HG03565 (cell line): ENCODE measurements around the gene PLEKHG4B.

Experiments used
- ATAC-seq: cut with Tn5 transposase; IDR thresholded peaks from one replicate; pipeline ENCODE4 v1.9.1; 2021; ENCODE audit warnings: mild to moderate bottlenecking, moderate library complexity; ENCODE audit not compliant: unreplicated experiment

PLEKHG4B gene

GRCh38 chr5:167982-168660 is 76.2 kb downstream of the PLEKHG4B start:
- no peak for ATAC-seq

DNA sequence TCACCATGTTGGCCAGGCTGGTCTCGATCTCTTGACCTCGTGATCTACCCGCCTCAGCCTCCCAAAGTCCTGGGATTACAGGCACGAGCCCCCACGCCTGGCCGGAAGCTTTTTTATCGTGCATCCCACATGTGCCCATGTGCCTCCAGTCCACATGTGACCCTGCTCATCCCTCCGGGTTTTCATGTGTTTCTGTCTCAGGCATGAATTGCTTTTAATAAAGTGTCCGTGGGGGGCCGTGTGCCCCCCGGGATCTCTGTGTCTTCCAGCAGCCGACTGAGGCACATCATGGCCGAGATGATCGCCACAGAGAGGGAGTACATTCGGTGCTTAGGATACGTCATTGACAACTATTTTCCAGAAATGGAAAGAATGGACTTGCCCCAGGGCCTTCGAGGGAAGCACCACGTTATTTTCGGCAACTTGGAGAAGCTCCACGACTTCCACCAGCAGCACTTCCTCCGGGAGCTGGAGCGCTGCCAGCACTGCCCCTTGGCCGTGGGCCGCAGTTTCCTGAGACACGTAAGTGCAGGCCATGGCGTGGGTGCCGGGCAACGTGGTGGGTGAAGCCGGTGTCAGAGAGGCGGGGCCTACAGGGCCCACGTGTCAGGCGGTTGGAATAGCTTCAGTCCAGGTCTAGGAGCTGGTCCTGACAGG is 77.2 kb downstream of the PLEKHG4B start:
- no peak for ATAC-seq

GRCh38 chr5:169728-170094 is 77.7 kb downstream of the PLEKHG4B start:
- no peak for ATAC-seq

- ATAC-seq: no peak
These were observed 79.2 kb downstream of the PLEKHG4B start for GRCh38 chr5:170971-171800.

DNA sequence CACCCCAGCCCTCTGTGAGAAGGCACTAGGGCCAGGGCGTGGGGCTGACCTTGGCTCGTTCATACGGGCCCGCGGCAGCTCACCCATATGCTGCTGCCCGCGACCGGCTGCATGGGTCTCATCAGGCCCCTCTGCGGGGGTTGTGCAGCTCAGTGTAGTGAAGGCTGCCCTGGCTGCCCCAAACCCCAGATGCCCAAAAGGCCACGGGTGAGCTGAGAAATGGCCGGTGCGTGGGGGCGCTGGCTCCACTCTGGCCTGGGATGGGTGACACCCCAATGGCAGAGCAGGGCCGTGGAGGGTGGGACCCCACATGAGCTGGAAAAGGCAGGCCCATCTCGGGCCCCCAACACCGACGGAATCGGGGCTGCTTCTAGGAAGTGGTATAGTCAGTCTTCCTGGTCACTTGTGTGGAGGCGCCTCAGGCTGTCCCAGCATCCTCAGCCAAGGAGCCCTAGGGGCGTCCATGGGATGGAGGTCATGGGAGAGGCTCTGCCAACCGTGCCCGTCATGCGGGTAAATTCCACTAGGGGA is 79.9 kb downstream of the PLEKHG4B start:
- no peak for ATAC-seq

- ATAC-seq: no peak
These were observed 80.5 kb downstream of the PLEKHG4B start for GRCh38 chr5:172421-172820.

- ATAC-seq: no peak
These were observed 80.9 kb downstream of the PLEKHG4B start for GRCh38 chr5:172841-173251.

- ATAC-seq: no peak
These were observed 81.7 kb downstream of the PLEKHG4B start for GRCh38 chr5:173392-174290.

- ATAC-seq: no peak
These were observed 82.3 kb downstream of the PLEKHG4B start for GRCh38 chr5:174291-174600.

GRCh38 chr5:174876-175465 is 83.0 kb downstream of the PLEKHG4B start:
- ATAC-seq: no peak

DNA sequence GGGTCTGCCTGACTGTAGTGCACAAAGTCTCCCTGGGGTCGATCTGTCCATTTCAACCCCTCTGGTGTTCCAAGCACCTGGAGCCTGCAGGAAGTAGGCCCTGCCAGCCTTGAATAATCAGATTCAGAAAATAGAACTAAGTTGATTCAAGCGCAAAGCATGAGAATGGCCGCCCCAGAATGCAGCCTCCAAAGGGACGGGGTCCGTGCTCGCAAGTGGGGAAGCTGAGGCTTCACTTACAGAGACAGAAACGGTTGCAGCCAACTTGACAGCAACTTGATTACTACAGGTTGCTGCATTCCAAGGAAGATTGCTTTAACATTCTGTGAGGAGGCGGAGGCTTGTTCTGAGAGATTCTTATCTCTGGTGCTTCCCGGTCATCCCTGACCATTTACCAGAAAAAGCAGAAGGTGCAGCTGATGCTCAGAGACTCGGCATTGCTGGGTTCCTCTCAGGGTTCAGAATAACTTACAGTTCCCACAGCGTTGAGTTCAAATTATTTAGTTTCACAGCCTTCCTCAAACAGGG is 84.4 kb downstream of the PLEKHG4B start:
- ATAC-seq: no peak

GRCh38 chr5:178110-178509 is 86.1 kb downstream of the PLEKHG4B start:
- ATAC-seq: no peak

- no peak for ATAC-seq
These were observed 87.4 kb downstream of the PLEKHG4B start for GRCh38 chr5:179401-179800.

- ATAC-seq: no peak
These were observed 88.4 kb downstream of the PLEKHG4B start for GRCh38 chr5:180286-180918.

DNA sequence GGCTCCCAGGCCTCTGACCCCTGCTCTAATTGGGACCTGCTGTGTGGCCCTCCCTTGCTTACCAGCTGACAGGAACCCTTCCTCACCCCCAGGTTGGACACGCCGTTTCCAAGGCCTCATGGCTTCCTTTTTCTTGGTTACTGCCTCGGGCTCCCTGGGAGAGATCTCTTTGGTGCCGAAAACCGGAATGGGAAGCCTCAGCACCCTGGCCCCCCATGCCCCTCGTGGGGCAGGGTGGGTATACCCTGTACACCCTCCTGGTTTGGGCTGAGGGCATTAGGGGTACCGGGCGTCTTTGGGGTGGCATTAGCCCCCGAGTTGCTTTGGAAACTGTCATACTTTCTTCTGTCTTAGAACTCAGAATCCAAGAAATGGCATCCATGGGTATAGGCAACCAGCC is 89.2 kb downstream of the PLEKHG4B start:
- ATAC-seq: no peak

DNA sequence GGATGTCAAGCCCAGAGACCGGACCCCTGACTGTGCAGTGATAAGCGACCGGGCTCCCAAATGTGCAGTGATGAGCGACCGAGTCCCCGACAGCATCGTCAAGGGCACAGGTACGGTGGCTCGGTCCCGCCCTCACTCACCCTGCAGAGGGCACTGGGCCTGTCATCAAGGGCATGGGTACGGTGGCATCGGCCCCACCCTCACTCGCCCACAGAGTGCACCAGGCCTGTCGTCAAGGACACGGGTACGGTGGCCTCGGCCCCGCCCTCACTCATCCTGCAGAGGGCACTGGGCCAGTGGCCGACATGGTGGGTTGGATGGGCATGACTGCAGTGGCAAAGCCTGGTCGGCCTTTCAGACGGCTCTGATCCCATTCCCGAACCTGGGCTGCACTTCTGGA is 89.6 kb downstream of the PLEKHG4B start:
- ATAC-seq: no peak

DNA sequence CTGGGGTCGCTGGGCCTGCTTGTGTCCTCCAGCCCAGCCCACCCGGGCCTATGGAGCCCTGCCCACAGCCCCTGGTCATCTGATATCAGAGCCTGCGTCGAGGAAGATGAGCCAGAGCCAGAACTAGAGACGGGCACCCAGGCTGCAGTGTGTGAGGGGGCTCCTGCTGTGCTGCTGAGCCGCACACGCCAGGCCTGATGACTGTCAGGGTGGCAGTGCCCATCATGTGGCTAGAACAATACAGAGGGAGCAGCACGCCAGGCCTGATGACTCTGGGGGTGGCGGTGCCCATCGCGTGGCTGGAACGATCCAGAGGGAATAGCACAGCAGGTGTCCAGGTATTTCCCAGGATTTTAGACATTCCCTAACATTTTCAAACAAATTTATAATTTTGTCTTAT is 90.2 kb downstream of the PLEKHG4B start:
- ATAC-seq: no peak

- ATAC-seq: no peak
These were observed 92.5 kb downstream of the PLEKHG4B start for GRCh38 chr5:184471-184870.
